ENCODE data around the gene SMAD3.

Gene SMAD3

GRCh38 chr15:67161881-67162280 lies 96.5 kb downstream of the SMAD3 start:
- peaks cover 3 to 25% (median 13%) of the 10 kb centered on the region in 4 experiments for H3K36me3 ChIP-seq (ENCODE audit: control insufficient read depth in 4 of 4, insufficient read depth in 4 of 4, low read length in 3 of 4)
- H3K4me1 ChIP-seq (ENCODE audit: control extremely low read depth in 1 of 4, control insufficient read depth in 4 of 4, insufficient read depth in 4 of 4, low read length in 3 of 4): peaks cover 0 to 22% (median 19%) of the 10 kb centered on the region in 4 experiments
- H3K27me3 ChIP-seq (replicated peaks in 2 of 5; ENCODE audit: control insufficient read depth in 4 of 5, insufficient read depth in 5 of 5, low read length in 4 of 5): no peaks in the 10 kb centered on the region
- ChIA-PET CTCF (interaction anchor here (0.7 to 1.3 kb wide), 6 partner anchors 14 to 254 kb away, joined by 3 to 4 read pairs (median 3); no protein-coding TSS in a partner anchor), POLR2A (interaction anchor here (0.6 kb wide), 1 partner anchor 90 kb away, joined by 3 read pairs; no protein-coding TSS in a partner anchor)
- no peak overlapping the region for H3K4me3 ChIP-seq (ENCODE audit: control insufficient read depth in 1 of 7, extremely low read depth in 1 of 7, insufficient read depth in 4 of 7, low read depth in 2 of 7, low read length in 6 of 7)
- DNase-seq: no peak
- 93% methylated on average over 4 of the region's 4 CpGs for WGBS (ENCODE audit: insufficient coverage)
- H3K9me3 ChIP-seq (ENCODE audit: control extremely low read depth in 1 of 5, control insufficient read depth in 4 of 5, insufficient read depth in 2 of 5, low read depth in 1 of 5, low read length in 4 of 5): no peaks in the 10 kb centered on the region
- no peak overlapping the region for H3K27ac ChIP-seq (ENCODE audit: insufficient read depth in 1 of 2, low read depth in 1 of 2, low read length in 2 of 2, poor library complexity in 1 of 2, severe bottlenecking in 2 of 2)

- Histone ChIP-seq H3K9me3 (ENCODE audit: control extremely low read depth in 1 of 5, control insufficient read depth in 4 of 5, insufficient read depth in 2 of 5, low read depth in 1 of 5, low read length in 4 of 5) (no peaks in the 10 kb centered on the region), H3K36me3 (ENCODE audit: control insufficient read depth in 4 of 4, insufficient read depth in 4 of 4, low read length in 3 of 4) (peaks cover 3 to 38% (median 21%) of the 10 kb centered on the region in 4 experiments), H3K4me3 (ENCODE audit: control insufficient read depth in 1 of 7, extremely low read depth in 1 of 7, insufficient read depth in 4 of 7, low read depth in 2 of 7, low read length in 6 of 7) (no peak overlapping the region), H3K27me3 (replicated peaks in 2 of 5; ENCODE audit: control insufficient read depth in 4 of 5, insufficient read depth in 5 of 5, low read length in 4 of 5) (no peaks in the 10 kb centered on the region), H3K4me1 (ENCODE audit: control extremely low read depth in 1 of 4, control insufficient read depth in 4 of 4, insufficient read depth in 4 of 4, low read length in 3 of 4) (peaks cover 0 to 12% (median 9%) of the 10 kb centered on the region in 4 experiments), H3K27ac (ENCODE audit: insufficient read depth in 1 of 2, low read depth in 1 of 2, low read length in 2 of 2, poor library complexity in 1 of 2, severe bottlenecking in 2 of 2) (no peak overlapping the region)
- ChIA-PET CTCF (no interaction called here), POLR2A (no interaction called here)
- 80% methylated on average over 2 of the region's 6 CpGs for WGBS (ENCODE audit: insufficient coverage)
- no peak for DNase-seq
Observed at GRCh38 chr15:67163180-67163579, 97.8 kb downstream of the SMAD3 start.

GRCh38 chr15:67164401-67164791 lies 99.0 kb downstream of the SMAD3 start:
- Histone ChIP-seq H3K4me1 (ENCODE audit: control extremely low read depth in 1 of 4, control insufficient read depth in 4 of 4, insufficient read depth in 4 of 4, low read length in 3 of 4) (peaks cover 0 to 6% (median 4%) of the 10 kb centered on the region in 4 experiments), H3K4me3 (ENCODE audit: control insufficient read depth in 1 of 7, extremely low read depth in 1 of 7, insufficient read depth in 4 of 7, low read depth in 2 of 7, low read length in 6 of 7) (no peak overlapping the region), H3K27ac (ENCODE audit: insufficient read depth in 1 of 2, low read depth in 1 of 2, low read length in 2 of 2, poor library complexity in 1 of 2, severe bottlenecking in 2 of 2) (no peak overlapping the region), H3K27me3 (replicated peaks in 2 of 5; ENCODE audit: control insufficient read depth in 4 of 5, insufficient read depth in 5 of 5, low read length in 4 of 5) (no peaks in the 10 kb centered on the region), H3K9me3 (ENCODE audit: control extremely low read depth in 1 of 5, control insufficient read depth in 4 of 5, insufficient read depth in 2 of 5, low read depth in 1 of 5, low read length in 4 of 5) (no peaks in the 10 kb centered on the region), H3K36me3 (ENCODE audit: control insufficient read depth in 4 of 4, insufficient read depth in 4 of 4, low read length in 3 of 4) (peaks cover 3 to 49% (median 24%) of the 10 kb centered on the region in 4 experiments)
- ChIA-PET POLR2A (no interaction called here), CTCF (no interaction called here)
- WGBS (ENCODE audit: insufficient coverage): 96% methylated on average over 5 of the region's 5 CpGs
- no peak for DNase-seq

- CTCF ChIA-PET: no interaction called here
- POLR2A ChIA-PET: no interaction called here
- peaks cover 3 to 52% (median 26%) of the 10 kb centered on the region in 4 experiments for H3K36me3 ChIP-seq (ENCODE audit: control insufficient read depth in 4 of 4, insufficient read depth in 4 of 4, low read length in 3 of 4)
- H3K9me3 ChIP-seq (ENCODE audit: control extremely low read depth in 1 of 5, control insufficient read depth in 4 of 5, insufficient read depth in 2 of 5, low read depth in 1 of 5, low read length in 4 of 5): no peaks in the 10 kb centered on the region
- H3K4me1 ChIP-seq (ENCODE audit: control extremely low read depth in 1 of 4, control insufficient read depth in 4 of 4, insufficient read depth in 4 of 4, low read length in 3 of 4): peaks cover 0 to 6% (median 4%) of the 10 kb centered on the region in 4 experiments
- no peak overlapping the region for H3K4me3 ChIP-seq (ENCODE audit: control insufficient read depth in 1 of 7, extremely low read depth in 1 of 7, insufficient read depth in 4 of 7, low read depth in 2 of 7, low read length in 6 of 7)
- no peak for DNase-seq
- no peaks in the 10 kb centered on the region for H3K27me3 ChIP-seq (replicated peaks in 2 of 5; ENCODE audit: control insufficient read depth in 4 of 5, insufficient read depth in 5 of 5, low read length in 4 of 5)
- no peak overlapping the region for H3K27ac ChIP-seq (ENCODE audit: insufficient read depth in 1 of 2, low read depth in 1 of 2, low read length in 2 of 2, poor library complexity in 1 of 2, severe bottlenecking in 2 of 2)
- WGBS (ENCODE audit: insufficient coverage): 98% methylated on average over 15 of the region's 17 CpGs
Observed at GRCh38 chr15:67164811-67165253, 99.4 kb downstream of the SMAD3 start.

- ChIA-PET CTCF (no interaction called here), POLR2A (no interaction called here)
- 95% methylated on average over 30 of the region's 34 CpGs for WGBS (ENCODE audit: insufficient coverage)
- no peaks in the 10 kb centered on the region for H3K9me3 ChIP-seq (ENCODE audit: control extremely low read depth in 1 of 5, control insufficient read depth in 4 of 5, insufficient read depth in 2 of 5, low read depth in 1 of 5, low read length in 4 of 5)
- H3K27me3 ChIP-seq (replicated peaks in 2 of 5; ENCODE audit: control insufficient read depth in 4 of 5, insufficient read depth in 5 of 5, low read length in 4 of 5): no peaks in the 10 kb centered on the region
- H3K27ac ChIP-seq (ENCODE audit: insufficient read depth in 1 of 2, low read depth in 1 of 2, low read length in 2 of 2, poor library complexity in 1 of 2, severe bottlenecking in 2 of 2): no peak overlapping the region
- no peak for DNase-seq
- no peak overlapping the region for H3K4me3 ChIP-seq (ENCODE audit: control insufficient read depth in 1 of 7, extremely low read depth in 1 of 7, insufficient read depth in 4 of 7, low read depth in 2 of 7, low read length in 6 of 7)
- H3K36me3 ChIP-seq (ENCODE audit: control insufficient read depth in 4 of 4, insufficient read depth in 4 of 4, low read length in 3 of 4): peaks cover 3 to 59% (median 28%) of the 10 kb centered on the region in 4 experiments
- peaks cover 0 to 6% (median 4%) of the 10 kb centered on the region in 4 experiments for H3K4me1 ChIP-seq (ENCODE audit: control extremely low read depth in 1 of 4, control insufficient read depth in 4 of 4, insufficient read depth in 4 of 4, low read length in 3 of 4)
Observed at GRCh38 chr15:67165254-67166253, 100.2 kb downstream of the SMAD3 start.

- Histone ChIP-seq H3K36me3 (ENCODE audit: control insufficient read depth in 4 of 4, insufficient read depth in 4 of 4, low read length in 3 of 4) (peaks cover 3 to 66% (median 30%) of the 10 kb centered on the region in 4 experiments), H3K27me3 (replicated peaks in 2 of 5; ENCODE audit: control insufficient read depth in 4 of 5, insufficient read depth in 5 of 5, low read length in 4 of 5) (no peaks in the 10 kb centered on the region), H3K27ac (ENCODE audit: insufficient read depth in 1 of 2, low read depth in 1 of 2, low read length in 2 of 2, poor library complexity in 1 of 2, severe bottlenecking in 2 of 2) (no peak overlapping the region), H3K4me1 (ENCODE audit: control extremely low read depth in 1 of 4, control insufficient read depth in 4 of 4, insufficient read depth in 4 of 4, low read length in 3 of 4) (peaks cover 0 to 3% (median 2%) of the 10 kb centered on the region in 4 experiments), H3K9me3 (ENCODE audit: control extremely low read depth in 1 of 5, control insufficient read depth in 4 of 5, insufficient read depth in 2 of 5, low read depth in 1 of 5, low read length in 4 of 5) (no peaks in the 10 kb centered on the region), H3K4me3 (ENCODE audit: control insufficient read depth in 1 of 7, extremely low read depth in 1 of 7, insufficient read depth in 4 of 7, low read depth in 2 of 7, low read length in 6 of 7) (no peak overlapping the region)
- WGBS (ENCODE audit: insufficient coverage): 94% methylated on average over 8 of the region's 13 CpGs
- ChIA-PET POLR2A (no interaction called here), CTCF (interaction anchor here (1.1 to 1.4 kb wide), 2 partner anchors 18 to 220 kb away, joined by 3 to 4 read pairs; no protein-coding TSS in a partner anchor)
- no peak for DNase-seq
Observed at GRCh38 chr15:67166280-67167009, 101.0 kb downstream of the SMAD3 start.
